NK-92 (cell line): ENCODE measurements around the gene CARD11.

Experiments used
- DNase-seq: peaks from one replicate; lab custom pipeline; 2025; ENCODE audit not compliant: unreplicated experiment; lab: John Stamatoyannopoulos, UW

CARD11 gene

GRCh38 chr7:2880874-2881533 is 162.7 kb downstream of the CARD11 start:
- DNase-seq: no peak

DNA sequence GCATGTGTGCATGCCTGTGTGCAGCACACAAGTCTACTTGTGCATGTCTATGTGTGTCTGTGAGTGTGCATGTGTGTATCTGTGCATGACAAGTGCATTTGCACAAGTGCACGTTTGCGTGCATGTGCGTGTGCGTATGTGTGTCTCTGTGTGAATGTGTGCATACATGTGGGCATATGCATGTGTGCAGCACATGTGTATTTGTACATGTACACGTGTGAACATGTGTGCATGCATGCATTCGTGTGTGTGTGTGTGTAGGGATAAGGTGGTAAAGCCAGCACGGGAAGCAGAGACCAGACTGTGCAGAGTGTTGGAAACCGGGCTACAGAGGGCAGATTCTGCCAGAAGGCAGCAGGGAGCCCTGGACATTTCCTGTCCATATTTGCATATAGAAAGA is 163.6 kb downstream of the CARD11 start:
- no peak for DNase-seq

DNA sequence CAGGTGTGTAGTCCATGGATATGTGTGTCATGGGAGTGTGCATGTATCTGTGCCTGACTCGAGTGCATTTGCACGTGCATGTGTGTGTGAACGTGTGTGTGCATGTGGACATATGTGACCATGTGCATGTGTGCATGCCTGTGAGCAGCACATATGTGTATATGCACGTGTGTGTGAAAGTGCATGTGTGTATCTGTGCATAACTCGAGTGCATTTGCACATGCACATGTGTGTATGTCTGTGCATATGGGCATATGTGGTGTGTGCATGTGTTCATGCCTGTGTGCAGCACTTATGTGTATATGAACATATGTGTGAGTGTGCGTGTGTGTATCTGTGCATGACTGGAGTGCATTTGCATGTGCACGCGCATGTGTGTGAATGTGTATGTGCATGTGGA is 164.3 kb downstream of the CARD11 start:
- DNase-seq: no peak

GRCh38 chr7:2878306-2878705 is 165.4 kb downstream of the CARD11 start:
- DNase-seq: no peak

DNA sequence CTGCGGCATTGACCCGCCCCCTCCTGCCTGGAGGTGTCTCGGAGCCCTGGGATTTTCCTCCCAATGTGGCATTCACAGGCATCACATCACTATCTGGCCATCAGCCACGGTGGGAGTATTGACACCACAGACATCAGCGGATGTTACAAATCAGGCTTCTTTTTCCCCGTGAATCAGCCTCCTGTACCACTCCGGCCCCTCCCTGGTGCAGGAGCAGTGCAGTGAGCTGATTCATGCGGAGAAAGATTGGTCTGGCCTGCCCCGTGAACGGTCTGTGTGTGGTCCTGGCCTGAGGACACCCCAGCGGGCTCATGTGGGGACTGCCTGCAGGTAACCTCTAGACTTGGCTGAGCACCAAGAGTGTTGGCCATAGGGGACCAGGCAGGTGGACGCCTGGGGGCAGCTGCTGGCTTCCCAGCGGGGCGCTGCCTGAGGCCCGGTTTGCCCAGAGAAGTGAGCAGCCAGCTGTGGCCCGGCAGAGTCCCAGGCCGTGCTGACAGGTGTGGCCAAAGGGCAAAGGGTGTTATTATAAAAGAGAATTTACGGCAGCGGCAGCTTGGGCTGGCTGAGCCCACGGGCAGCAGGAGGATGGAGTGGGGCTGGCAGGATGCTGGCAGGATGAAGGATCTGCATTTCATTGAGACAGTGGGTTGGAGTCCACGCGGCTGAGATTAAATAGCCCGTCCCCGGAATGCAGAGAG is 167.5 kb downstream of the CARD11 start:
- DNase-seq: no peak

GRCh38 chr7:2873686-2874551 is 169.7 kb downstream of the CARD11 start:
- no peak for DNase-seq

- no peak for DNase-seq
These were observed 170.5 kb downstream of the CARD11 start for GRCh38 chr7:2873146-2873545.

- DNase-seq: no peak
These were observed 171.3 kb downstream of the CARD11 start for GRCh38 chr7:2872296-2872874.

- DNase-seq: no peak
These were observed 173.2 kb downstream of the CARD11 start for GRCh38 chr7:2870471-2870931.

DNA sequence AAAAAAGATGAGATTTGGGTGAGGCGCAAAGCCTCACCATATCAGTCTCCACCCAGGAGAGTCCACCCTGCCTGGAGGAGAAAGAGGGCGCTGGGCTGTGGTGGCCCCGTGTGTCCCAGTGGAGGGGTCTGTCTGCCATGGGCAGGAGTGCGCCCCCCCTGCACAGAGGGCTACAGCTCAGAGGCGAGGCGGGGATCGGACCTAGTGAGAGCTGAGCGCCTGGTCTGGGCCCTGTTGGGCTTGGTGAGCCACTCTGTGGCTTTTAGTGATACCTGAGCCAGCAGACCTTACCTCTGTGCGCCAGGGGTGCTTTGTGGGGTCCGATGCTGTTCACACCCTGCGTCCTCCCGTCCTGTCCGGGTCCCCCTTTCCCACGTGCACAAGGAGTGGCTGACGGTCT is 173.7 kb downstream of the CARD11 start:
- DNase-seq: no peak

- no peak for DNase-seq
These were observed 177.1 kb downstream of the CARD11 start for GRCh38 chr7:2866601-2867000.

GRCh38 chr7:2864999-2865670 is 178.5 kb downstream of the CARD11 start:
- no peak for DNase-seq

- DNase-seq: no peak
These were observed 179.3 kb downstream of the CARD11 start for GRCh38 chr7:2864204-2864985.

- no peak for DNase-seq
These were observed 180.1 kb downstream of the CARD11 start for GRCh38 chr7:2863461-2864066.

- no peak for DNase-seq
These were observed 180.8 kb downstream of the CARD11 start for GRCh38 chr7:2862831-2863361.

GRCh38 chr7:2861509-2861908 is 182.2 kb downstream of the CARD11 start:
- no peak for DNase-seq

GRCh38 chr7:2860627-2861133 is 183.0 kb downstream of the CARD11 start:
- DNase-seq: no peak

GRCh38 chr7:2859952-2860351 is 183.7 kb downstream of the CARD11 start:
- DNase-seq: no peak

GRCh38 chr7:2858621-2859020 is 185.0 kb downstream of the CARD11 start:
- no peak for DNase-seq
